NB4 (cell line): ENCODE data around the gene PRUNE2.

Experiments
- MYC ChIP-seq: IDR thresholded peaks from 2 replicates; pipeline ENCODE4 v1.6.1; 2011; ENCODE audit warnings: low read depth, low read length
- POLR2A ChIP-seq: IDR thresholded peaks from 2 replicates; pipeline ENCODE4 v1.6.1; 2011; ENCODE audit warnings: mild to moderate bottlenecking; ENCODE audit not compliant: insufficient read length; ENCODE audit errors: extremely low read depth
- TF ChIP-seq, protein P1 (sequence below): IDR thresholded peaks from one replicate; pipeline ENCODE4 v1.5.1; 2012; ENCODE audit warnings: low read depth, low read length

DNA sequence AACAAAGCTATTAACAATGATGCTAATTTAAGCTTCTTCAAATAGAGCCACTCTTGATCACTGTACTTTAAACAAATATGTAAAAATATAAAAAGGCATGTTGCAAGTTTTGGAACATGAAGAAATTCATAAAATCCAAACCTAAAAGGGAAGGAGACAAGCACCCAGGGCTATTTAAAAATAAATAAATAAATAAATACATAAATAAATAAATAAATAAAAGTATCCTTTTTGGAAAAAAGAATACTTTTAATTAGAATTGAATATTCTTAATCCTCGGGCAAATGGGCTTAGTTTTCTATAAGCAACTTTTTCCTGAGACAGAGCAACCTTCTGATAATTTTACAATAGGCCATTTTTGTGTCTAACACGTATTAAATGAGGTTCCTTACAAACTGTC lies 289.1 kb downstream of the PRUNE2 start:
- TF ChIP-seq, protein P1, sequence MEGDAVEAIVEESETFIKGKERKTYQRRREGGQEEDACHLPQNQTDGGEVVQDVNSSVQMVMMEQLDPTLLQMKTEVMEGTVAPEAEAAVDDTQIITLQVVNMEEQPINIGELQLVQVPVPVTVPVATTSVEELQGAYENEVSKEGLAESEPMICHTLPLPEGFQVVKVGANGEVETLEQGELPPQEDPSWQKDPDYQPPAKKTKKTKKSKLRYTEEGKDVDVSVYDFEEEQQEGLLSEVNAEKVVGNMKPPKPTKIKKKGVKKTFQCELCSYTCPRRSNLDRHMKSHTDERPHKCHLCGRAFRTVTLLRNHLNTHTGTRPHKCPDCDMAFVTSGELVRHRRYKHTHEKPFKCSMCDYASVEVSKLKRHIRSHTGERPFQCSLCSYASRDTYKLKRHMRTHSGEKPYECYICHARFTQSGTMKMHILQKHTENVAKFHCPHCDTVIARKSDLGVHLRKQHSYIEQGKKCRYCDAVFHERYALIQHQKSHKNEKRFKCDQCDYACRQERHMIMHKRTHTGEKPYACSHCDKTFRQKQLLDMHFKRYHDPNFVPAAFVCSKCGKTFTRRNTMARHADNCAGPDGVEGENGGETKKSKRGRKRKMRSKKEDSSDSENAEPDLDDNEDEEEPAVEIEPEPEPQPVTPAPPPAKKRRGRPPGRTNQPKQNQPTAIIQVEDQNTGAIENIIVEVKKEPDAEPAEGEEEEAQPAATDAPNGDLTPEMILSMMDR = no peak
- TF ChIP-seq POLR2A (no peak), MYC (no peak)
